H1 (cell line): ENCODE measurements around the gene RFNG. TPM values are rescaled to one million over a fixed set of nuclear protein-coding genes. Genes with fewer than 3 reads are reported as not detected.

Experiments used
- CTCF ChIA-PET: fragments of 300-600 bp; sonication (Branson Sonifier 250); formaldehyde crosslinking; loops from one replicate; lab custom pipeline; 2021; ENCODE audit not compliant: partially characterized antibody; lab: Charles Lee
- POLR2A ChIA-PET: fragments of 300-600 bp; sonication (Branson Sonifier 250); formaldehyde crosslinking; loops from one replicate; lab custom pipeline; 2021; ENCODE audit warnings: inconsistent platforms; ENCODE audit not compliant: partially characterized antibody; lab: Charles Lee
- DNase-seq, 2 experiments: peaks; one replicate each; pipeline versions ENCODE4 v3.0.0 to v3.0.0-alpha.2; 2010 to 2022; ENCODE audit warnings: low spot score in 2 of 2, low read depth in 1 of 2, mixed read lengths in 1 of 2
- FAIRE-seq: peaks from 2 replicates; lab custom pipeline; 2011; peaks lifted over from hg19 to GRCh38; lab: Jason Lieb, UNC
- H2AFZ ChIP-seq: 2 replicates; pipeline ENCODE4 v1.8.1; 2012; ENCODE audit warnings: low read length, inconsistent platforms
- H2AK5ac ChIP-seq: 2 replicates; pipeline ENCODE4 v1.6.1; 2013; ENCODE audit warnings: low read depth, low read length
- H2BK120ac ChIP-seq: replicated peaks from 2 replicates; pipeline ENCODE3; 2013; ENCODE audit warnings: low read depth, low read length, inconsistent platforms
- H2BK12ac ChIP-seq: 2 replicates; pipeline ENCODE4 v1.6.1; 2013; ENCODE audit warnings: low read depth, low read length
- H2BK15ac ChIP-seq: 2 replicates; pipeline ENCODE4 v1.6.1; 2013; ENCODE audit warnings: low read length
- H2BK20ac ChIP-seq: 2 replicates; pipeline ENCODE4 v1.6.1; 2013; ENCODE audit warnings: low read length
- H2BK5ac ChIP-seq: 2 replicates; pipeline ENCODE4 v1.6.1; 2013; ENCODE audit warnings: low read depth, low read length
- H3K14ac ChIP-seq: 2 replicates; pipeline ENCODE4 v1.6.1; 2013; ENCODE audit warnings: inconsistent platforms; ENCODE audit not compliant: insufficient read length
- H3K18ac ChIP-seq: 2 replicates; pipeline ENCODE4 v1.6.1; 2013; ENCODE audit warnings: low read length; ENCODE audit errors: extremely low read depth
- H3K23ac ChIP-seq: 2 replicates; pipeline ENCODE4 v1.6.1; 2013; ENCODE audit warnings: inconsistent platforms; ENCODE audit not compliant: insufficient read length
- H3K23me2 ChIP-seq: 2 replicates; pipeline ENCODE4 v1.6.1; 2013; ENCODE audit warnings: low read depth, low read length
- H3K27ac ChIP-seq: 2 replicates; pipeline ENCODE4 v1.6.1; 2011; ENCODE audit warnings: low read depth, low read length, inconsistent platforms
- H3K27me3 ChIP-seq, 4 experiments: replicated peaks in 1 of 4; 1 replicate in 1 of 4; 2 replicates in 3 of 4; pipeline versions ENCODE4 v1.6.1 to v1.8.1; 2011 to 2013; ENCODE audit warnings: low read length in 3 of 4, mild to moderate bottlenecking in 3 of 4, inconsistent platforms in 2 of 4, mixed read lengths in 2 of 4, moderate library complexity in 1 of 4; ENCODE audit not compliant: control insufficient read depth in 3 of 4, insufficient read depth in 3 of 4; ENCODE audit errors: extremely low read depth in 1 of 4
- H3K36me3 ChIP-seq, 4 experiments: 2 replicates each; pipeline versions ENCODE4 v1.6.1 to v1.8.1; 2011 to 2013; ENCODE audit warnings: mild to moderate bottlenecking in 4 of 4, low read length in 3 of 4, moderate library complexity in 2 of 4, control low read depth in 1 of 4, inconsistent platforms in 1 of 4; ENCODE audit not compliant: insufficient read depth in 4 of 4, control insufficient read depth in 2 of 4
- H3K4ac ChIP-seq: replicated peaks from 2 replicates; pipeline ENCODE3; 2013; ENCODE audit warnings: low read length, low read depth, mixed read lengths, inconsistent platforms; ENCODE audit not compliant: insufficient read length
- H3K4me1 ChIP-seq, 4 experiments: replicated peaks in 1 of 4; 1 replicate in 1 of 4; 2 replicates in 3 of 4; pipeline versions ENCODE4 v1.6.1 to v1.8.1; 2011 to 2013; ENCODE audit warnings: low read length in 3 of 4, inconsistent platforms in 2 of 4, mixed read lengths in 1 of 4; ENCODE audit not compliant: insufficient read depth in 4 of 4, control insufficient read depth in 3 of 4
- H3K4me2 ChIP-seq, 2 experiments: 2 replicates each; pipeline versions ENCODE4 v1.6.1 to v1.8.1; 2011 to 2013; ENCODE audit warnings: low read depth in 2 of 2, low read length in 2 of 2, control low read depth in 1 of 2, inconsistent platforms in 1 of 2, mild to moderate bottlenecking in 1 of 2; ENCODE audit not compliant: insufficient read depth in 1 of 2
- H3K4me3 ChIP-seq, 4 experiments: fragments of 200-600, 300-600 bp in 1 of 4; sonication (generic), shearing (Covaris generic), sonication (Bioruptor Twin) in 1 of 4; 2 replicates each; pipeline versions ENCODE4 v1.5.1 to v1.8.1; 2011 to 2016; ENCODE audit warnings: low read length in 4 of 4, low read depth in 3 of 4, control low read depth in 2 of 4, inconsistent platforms in 2 of 4, mild to moderate bottlenecking in 2 of 4, mixed read lengths in 1 of 4, moderate library complexity in 1 of 4; ENCODE audit not compliant: insufficient read depth in 2 of 4; ENCODE audit errors: extremely low read depth in 1 of 4
- H3K56ac ChIP-seq: replicated peaks from 2 replicates; pipeline ENCODE3; 2013; ENCODE audit warnings: low read depth, mild to moderate bottlenecking, mixed read lengths, low read length, inconsistent platforms; ENCODE audit not compliant: insufficient read length
- H3K79me1 ChIP-seq: 2 replicates; pipeline ENCODE4 v1.6.1; 2013; ENCODE audit warnings: low read depth, low read length, control low read depth
- H3K79me2 ChIP-seq, 2 experiments: 2 replicates each; pipeline versions ENCODE4 v1.6.1 to v1.8.1; 2012 to 2013; ENCODE audit warnings: low read length in 2 of 2, mild to moderate bottlenecking in 2 of 2, inconsistent platforms in 1 of 2; ENCODE audit not compliant: insufficient read depth in 2 of 2, control insufficient read depth in 1 of 2
- H3K9ac ChIP-seq, 4 experiments: replicated peaks in 1 of 4; 1 replicate in 1 of 4; 2 replicates in 3 of 4; pipeline versions ENCODE4 v1.6.1 to v1.8.1; 2011 to 2013; ENCODE audit warnings: low read depth in 3 of 4, low read length in 3 of 4, control low read depth in 2 of 4, mild to moderate bottlenecking in 2 of 4, moderate library complexity in 2 of 4, inconsistent platforms in 1 of 4; ENCODE audit errors: extremely low read depth in 1 of 4
- H3K9me3 ChIP-seq, 2 experiments: 2 replicates each; pipeline versions ENCODE4 v1.6.1 to v1.8.1; 2012 to 2013; ENCODE audit warnings: mild to moderate bottlenecking in 2 of 2, moderate library complexity in 2 of 2, control low read depth in 1 of 2, inconsistent platforms in 1 of 2, low read depth in 1 of 2, low read length in 1 of 2, mixed read lengths in 1 of 2; ENCODE audit not compliant: insufficient read depth in 2 of 2
- H4K20me1 ChIP-seq, 2 experiments: replicated peaks in 1 of 2; 2 replicates each; pipeline versions ENCODE3 to v1.8.1; 2011 to 2013; ENCODE audit warnings: inconsistent platforms in 2 of 2, low read length in 2 of 2, mild to moderate bottlenecking in 1 of 2; ENCODE audit not compliant: insufficient read depth in 2 of 2, control insufficient read depth in 1 of 2
- H4K5ac ChIP-seq: 2 replicates; pipeline ENCODE4 v1.6.1; 2013; ENCODE audit warnings: low read length, low read depth, mixed read lengths, inconsistent platforms; ENCODE audit not compliant: insufficient read length
- H4K8ac ChIP-seq: 2 replicates; pipeline ENCODE4 v1.8.0; 2013; ENCODE audit warnings: mild to moderate bottlenecking, moderate library complexity, low read length, inconsistent platforms; ENCODE audit not compliant: insufficient read depth; ENCODE audit errors: extremely low read depth
- H4K91ac ChIP-seq: replicated peaks from 2 replicates; pipeline ENCODE3; 2013; ENCODE audit warnings: low read length, mixed read lengths, inconsistent platforms; ENCODE audit not compliant: insufficient read length
- EZH2 ChIP-seq: fragments of 200-600 bp; sonication (generic); IDR thresholded peaks from 2 replicates; pipeline ENCODE4 v1.7.1; 2012; ENCODE audit warnings: low read depth, mild to moderate bottlenecking, moderate library complexity, low read length, inconsistent platforms; ENCODE audit not compliant: severe bottlenecking
- MAFK ChIP-seq: IDR thresholded peaks from 2 replicates; pipeline ENCODE4 v1.6.1; 2012; ENCODE audit warnings: low read depth, mild to moderate bottlenecking, improper control_type of control experiment, low read length
- POLR2A ChIP-seq, 2 experiments: IDR thresholded peaks; 1 replicate in 1 of 2; 2 replicates in 1 of 2; pipeline ENCODE4 v1.6.1; 2011; ENCODE audit warnings: low read depth in 2 of 2, low read length in 2 of 2, mild to moderate bottlenecking in 2 of 2; ENCODE audit errors: control extremely low read depth in 1 of 2
- SIX5 ChIP-seq: IDR thresholded peaks from 2 replicates; pipeline ENCODE4 v1.6.1; 2011; ENCODE audit warnings: mild to moderate bottlenecking, low read depth, low read length
- TEAD4 ChIP-seq: IDR thresholded peaks from 2 replicates; pipeline ENCODE4 v1.6.1; 2012; ENCODE audit warnings: low read depth, low read length, inconsistent platforms, mixed read lengths
- WGBS, 2 experiments: shearing (Covaris generic) in 1 of 2; methylation state at CpG; one replicate each; pipeline versions ENCODE4 v1.1.6 to v1.1.7; 2013 to 2015; ENCODE audit warnings: low lambda C conversion rate in 2 of 2, mixed read lengths in 2 of 2, inconsistent platforms in 1 of 2, low coverage in 1 of 2, missing lambda C conversion rate in 1 of 2; ENCODE audit not compliant: insufficient replicate concordance in 2 of 2, insufficient coverage in 1 of 2, insufficient read length in 1 of 2; ENCODE audit errors: extremely low coverage in 1 of 2, missing lambda C conversion rate in 1 of 2; 5-methylcytosine and 5-hydroxymethylcytosine counted together
- polyA plus RNA-seq, 7 experiments: library from polyadenylated mRNA; depleted of rRNA in 3 of 7; stranded (reverse) in 5 of 7; unstranded in 2 of 7; fragments of >200 nt in 5 of 7; fragments of 200-250 nt in 2 of 7; gene quantifications; 1 replicate in 5 of 7; 2 replicates in 1 of 7; 4 replicates in 1 of 7; pipeline versions ENCODE4 v1.2.1 to v1.2.3, GENCODE V29; 2011 to 2013; ENCODE audit warnings: missing spikeins in 2 of 7, mixed read lengths in 2 of 7
- total RNA-seq: library from RNA; stranded (reverse); fragmentation: NEBNext Ultra II Directional; extraction: Animal tissue kit (Norgen Biotek cat#: 25700); gene quantifications from 2 replicates; pipeline ENCODE4 v1.2.1, GENCODE V29; 2021
- TF ChIP-seq, protein P1 (sequence below): IDR thresholded peaks from 2 replicates; pipeline ENCODE4 v1.6.1; 2011; ENCODE audit warnings: low read length, improper control_type of control experiment

RFNG gene
- total and polyA plus RNA-seq, 2 of the 8 experiments (the other 6 are each of a cell fraction or from before 2014, with no cell fraction given), result 26.7 to 28.4 TPM

- POLR2A ChIA-PET, result interaction anchor here (0.9 to 1.9 kb wide), 7 partner anchors 9 to 81 kb away, joined by 3 to 6 read pairs (median 4); no protein-coding TSS in a partner anchor
- Histone ChIP-seq H2AFZ (no peak overlapping the region), H3K79me1 (peaks cover 4% of the 10 kb centered on the region), H4K20me1 (peaks cover 0 to 8% of the 10 kb centered on the region in 2 experiments), H4K8ac (peak overlapping the region; percentile 22; the same call in 1 of the 2 replicates), H2BK12ac (no peak overlapping the region), H2BK20ac (no peak overlapping the region), H3K27ac (no peak overlapping the region), H4K91ac (no peak overlapping the region), H3K14ac (no peak overlapping the region), H2BK5ac (peak overlapping the region; percentile 58; the same call in 1 of the 2 replicates), H3K56ac (no peak overlapping the region), H3K23me2 (peaks cover 14% of the 10 kb centered on the region; the same call in 1 of the 2 replicates), H3K4ac (peak overlapping the region; percentile 74), H3K23ac (no peak overlapping the region), H4K5ac (no peak overlapping the region), H3K4me3 (no peak overlapping the region), H2BK120ac (no peak overlapping the region), H3K18ac (no peak overlapping the region), H3K27me3 (no peaks in the 10 kb centered on the region), H3K9me3 (no peaks in the 10 kb centered on the region), H3K9ac (no peak overlapping the region), H3K36me3 (peaks cover 0 to 1% (median under 1%) of the 10 kb centered on the region in 4 experiments; a peak in 2 of 8 replicates), H3K4me2 (no peak overlapping the region), H2BK15ac (no peak overlapping the region; the same call in 1 of the 2 replicates), H3K79me2 (peaks cover 12 to 23% of the 10 kb centered on the region in 2 experiments; a peak in 3 of 4 replicates), H2AK5ac (peak overlapping the region; percentile 7; the same call in 1 of the 2 replicates), H3K4me1 (peaks cover 0 to 63% (median 52%) of the 10 kb centered on the region in 4 experiments; a peak in 6 of 7 replicates)
- DNase-seq (no peak), FAIRE-seq (no peak)
- WGBS, 2 experiments, result 85% methylated on average over 10 of the region's 10 CpGs; no CpG with 5 or more reads in 1 of the 2 experiments
- CTCF ChIA-PET, result interaction anchor here (0.7 to 6.5 kb wide), 4 partner anchors 16 to 57 kb away, joined by 3 to 61 read pairs (median 8); no protein-coding TSS in a partner anchor
- TF ChIP-seq TEAD4 (no peak), MAFK (no peak), POLR2A (IDR thresholded peaks at IDR 0.05; ENCODE audit: control extremely low read depth in 1 of 2, low read depth in 2 of 2, low read length in 2 of 2) (no peak), SIX5 (no peak), EZH2 (no peak)
- TF ChIP-seq, protein P1, sequence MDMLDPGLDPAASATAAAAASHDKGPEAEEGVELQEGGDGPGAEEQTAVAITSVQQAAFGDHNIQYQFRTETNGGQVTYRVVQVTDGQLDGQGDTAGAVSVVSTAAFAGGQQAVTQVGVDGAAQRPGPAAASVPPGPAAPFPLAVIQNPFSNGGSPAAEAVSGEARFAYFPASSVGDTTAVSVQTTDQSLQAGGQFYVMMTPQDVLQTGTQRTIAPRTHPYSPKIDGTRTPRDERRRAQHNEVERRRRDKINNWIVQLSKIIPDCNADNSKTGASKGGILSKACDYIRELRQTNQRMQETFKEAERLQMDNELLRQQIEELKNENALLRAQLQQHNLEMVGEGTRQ, result no peak
Measured at GRCh38 chr17:82101301-82101715, 49.7 kb upstream of the RFNG start.
